ENCODE measurements around the gene ARHGDIG.

The ARHGDIG gene

DNA sequence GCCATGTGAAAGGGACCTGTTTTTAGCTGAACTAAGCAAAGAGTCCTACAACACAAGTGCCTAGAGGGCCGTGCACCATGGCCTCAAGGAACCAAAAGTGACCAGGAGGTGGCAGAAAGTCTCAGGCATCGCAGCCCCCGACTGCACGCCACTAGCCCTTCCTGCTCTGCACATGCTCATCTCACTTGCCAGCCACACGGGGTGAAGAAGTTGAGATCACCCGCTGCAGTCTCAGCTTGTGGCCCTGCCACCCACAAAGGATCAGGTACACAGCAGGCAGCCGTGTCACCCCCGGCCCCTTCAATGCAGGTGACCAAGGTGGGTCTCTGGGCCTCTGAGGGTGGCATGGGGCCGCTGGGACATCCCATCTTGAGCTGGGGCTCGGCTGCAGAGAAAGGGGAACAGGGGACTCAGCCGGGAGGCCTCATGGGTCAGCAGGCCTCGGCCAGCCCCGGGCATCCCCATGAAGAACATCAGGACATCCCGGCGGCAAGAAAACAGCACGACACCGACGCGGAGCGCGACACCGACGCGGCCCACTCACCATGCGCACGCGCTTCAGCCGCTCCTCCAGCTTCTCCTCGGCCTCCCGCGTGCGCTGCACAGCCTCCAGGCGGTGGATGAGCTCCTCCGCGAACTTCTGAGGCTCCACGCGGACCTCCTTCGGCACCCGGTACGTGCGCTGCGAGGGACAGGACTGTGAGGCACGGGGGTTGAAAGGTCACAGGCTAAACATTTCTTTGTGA, 23.5 kb downstream of the ARHGDIG start:
- ATAC-seq (ENCODE audit: insufficient read depth, low read depth) (no peak), DNase-seq (no peak)
- peaks cover 25% of the 10 kb centered on the region for H4K20me1 ChIP-seq (ENCODE audit: insufficient read depth, low read length)

DNA sequence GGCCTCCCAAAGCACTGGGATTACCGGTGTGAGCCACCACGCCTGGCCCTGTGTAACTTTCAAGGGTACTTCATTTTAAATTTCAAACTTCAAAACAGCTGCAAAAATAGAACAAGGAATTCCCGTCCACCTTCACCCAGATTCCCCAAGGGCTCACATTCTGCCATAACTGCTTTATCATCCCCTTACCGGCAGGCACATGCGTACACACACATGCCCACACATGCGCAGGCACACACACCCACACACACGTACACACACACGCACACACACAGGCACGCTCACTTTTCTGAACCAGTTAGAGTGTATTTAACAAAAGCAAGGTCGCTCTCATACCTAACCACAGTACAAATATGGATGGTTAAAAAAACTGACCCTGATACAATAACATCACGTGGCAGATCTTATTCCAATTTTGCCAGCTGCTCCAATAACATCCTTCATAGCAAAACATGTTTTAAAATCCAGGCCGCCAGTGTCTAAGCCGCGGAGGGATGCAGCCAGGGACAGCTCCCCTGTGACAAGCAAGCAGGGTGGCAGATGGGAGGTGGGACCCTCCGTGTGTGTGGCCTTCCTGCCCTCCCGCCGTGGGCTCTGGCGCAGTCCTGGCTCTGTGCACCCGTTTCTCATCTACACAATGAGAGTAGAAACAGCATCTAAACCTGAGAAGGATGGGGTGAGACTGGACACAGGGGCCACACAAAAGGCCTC, 25.7 kb downstream of the ARHGDIG start:
- Histone ChIP-seq H3K9ac (ENCODE audit: low read depth, low read length) (no peak overlapping the region), H3K9me3 (ENCODE audit: insufficient read depth, low read length, severe bottlenecking) (no peaks in the 10 kb centered on the region), H3K4me3 (ENCODE audit: low read depth in 1 of 2, low read length in 2 of 2) (no peak overlapping the region), H2AFZ (ENCODE audit: low read depth, low read length) (no peak overlapping the region), H3K4me2 (ENCODE audit: insufficient read depth, low read length) (no peak overlapping the region), H3K27me3 (ENCODE audit: insufficient read depth, low read length, poor library complexity) (no peaks in the 10 kb centered on the region), H3K79me2 (ENCODE audit: insufficient read depth, low read length) (peaks cover 6% of the 10 kb centered on the region; the same call in 1 of the 2 replicates), H4K20me1 (ENCODE audit: insufficient read depth, low read length) (peaks cover 37% of the 10 kb centered on the region), H3K4me1 (ENCODE audit: insufficient read depth, low read length) (no peaks in the 10 kb centered on the region), H3K27ac (ENCODE audit: low read length) (no peak overlapping the region), H3K36me3 (ENCODE audit: insufficient read depth, low read length) (peaks cover 71% of the 10 kb centered on the region)
- DNase-seq (no peak), ATAC-seq (ENCODE audit: insufficient read depth, low read depth) (no peak)
- TF ChIP-seq EZH2 (IDR thresholded peaks at IDR 0.05; ENCODE audit: borderline replicate concordance, low read depth, low read length, severe bottlenecking): no peak
- TF ChIP-seq, protein P1, sequence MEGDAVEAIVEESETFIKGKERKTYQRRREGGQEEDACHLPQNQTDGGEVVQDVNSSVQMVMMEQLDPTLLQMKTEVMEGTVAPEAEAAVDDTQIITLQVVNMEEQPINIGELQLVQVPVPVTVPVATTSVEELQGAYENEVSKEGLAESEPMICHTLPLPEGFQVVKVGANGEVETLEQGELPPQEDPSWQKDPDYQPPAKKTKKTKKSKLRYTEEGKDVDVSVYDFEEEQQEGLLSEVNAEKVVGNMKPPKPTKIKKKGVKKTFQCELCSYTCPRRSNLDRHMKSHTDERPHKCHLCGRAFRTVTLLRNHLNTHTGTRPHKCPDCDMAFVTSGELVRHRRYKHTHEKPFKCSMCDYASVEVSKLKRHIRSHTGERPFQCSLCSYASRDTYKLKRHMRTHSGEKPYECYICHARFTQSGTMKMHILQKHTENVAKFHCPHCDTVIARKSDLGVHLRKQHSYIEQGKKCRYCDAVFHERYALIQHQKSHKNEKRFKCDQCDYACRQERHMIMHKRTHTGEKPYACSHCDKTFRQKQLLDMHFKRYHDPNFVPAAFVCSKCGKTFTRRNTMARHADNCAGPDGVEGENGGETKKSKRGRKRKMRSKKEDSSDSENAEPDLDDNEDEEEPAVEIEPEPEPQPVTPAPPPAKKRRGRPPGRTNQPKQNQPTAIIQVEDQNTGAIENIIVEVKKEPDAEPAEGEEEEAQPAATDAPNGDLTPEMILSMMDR (IDR thresholded peaks at IDR 0.05; ENCODE audit: borderline replicate concordance, extremely low read depth, low read length, poor library complexity, severe bottlenecking): no peak

More for the DNA sequence above, 23.5 kb downstream of the ARHGDIG start:
- Histone ChIP-seq H3K27ac (ENCODE audit: low read length) (no peak overlapping the region), H3K4me1 (ENCODE audit: insufficient read depth, low read length) (no peaks in the 10 kb centered on the region), H3K36me3 (ENCODE audit: insufficient read depth, low read length) (peaks cover 66% of the 10 kb centered on the region), H3K9ac (ENCODE audit: low read depth, low read length) (no peak overlapping the region), H2AFZ (ENCODE audit: low read depth, low read length) (no peak overlapping the region), H3K79me2 (ENCODE audit: insufficient read depth, low read length) (peaks cover 4% of the 10 kb centered on the region; the same call in 1 of the 2 replicates), H3K4me3 (ENCODE audit: low read depth in 1 of 2, low read length in 2 of 2) (no peak overlapping the region), H3K27me3 (ENCODE audit: insufficient read depth, low read length, poor library complexity) (no peaks in the 10 kb centered on the region), H3K4me2 (ENCODE audit: insufficient read depth, low read length) (no peak overlapping the region), H3K9me3 (ENCODE audit: insufficient read depth, low read length, severe bottlenecking) (no peaks in the 10 kb centered on the region)
- TF ChIP-seq EZH2 (IDR thresholded peaks at IDR 0.05; ENCODE audit: borderline replicate concordance, low read depth, low read length, severe bottlenecking): no peak
- TF ChIP-seq, protein P1 (IDR thresholded peaks at IDR 0.05; ENCODE audit: borderline replicate concordance, extremely low read depth, low read length, poor library complexity, severe bottlenecking): no peak

DNA sequence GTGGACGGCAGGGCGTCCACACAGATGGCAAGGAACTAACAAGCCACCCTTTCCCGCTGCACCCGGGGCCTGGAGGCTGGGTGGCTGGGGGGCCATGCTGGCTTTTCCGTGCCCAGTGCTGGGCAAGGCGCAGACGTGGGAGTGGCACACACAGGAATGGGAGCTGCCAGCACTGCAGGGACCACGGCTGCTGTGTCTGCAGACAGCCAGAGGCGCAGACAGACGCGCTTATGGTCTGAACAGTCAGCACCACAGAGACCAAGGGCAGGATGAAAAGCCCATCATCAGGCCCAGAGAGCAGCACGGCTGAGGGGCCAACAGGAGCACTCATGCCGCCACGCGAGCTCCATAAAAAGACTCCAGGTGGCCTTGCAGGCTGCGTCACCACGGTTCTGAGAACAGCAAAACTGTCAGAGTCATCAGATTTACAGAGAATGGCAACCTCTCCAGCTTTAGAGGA, 26.6 kb downstream of the ARHGDIG start:
- DNase-seq: no peak
- Histone ChIP-seq H3K36me3 (ENCODE audit: insufficient read depth, low read length) (peaks cover 74% of the 10 kb centered on the region), H3K4me1 (ENCODE audit: insufficient read depth, low read length) (no peaks in the 10 kb centered on the region), H3K79me2 (ENCODE audit: insufficient read depth, low read length) (peaks cover 8% of the 10 kb centered on the region; the same call in 1 of the 2 replicates), H4K20me1 (ENCODE audit: insufficient read depth, low read length) (peaks cover 37% of the 10 kb centered on the region), H3K27me3 (ENCODE audit: insufficient read depth, low read length, poor library complexity) (no peaks in the 10 kb centered on the region), H3K9ac (ENCODE audit: low read depth, low read length) (no peak overlapping the region), H2AFZ (ENCODE audit: low read depth, low read length) (no peak overlapping the region), H3K9me3 (ENCODE audit: insufficient read depth, low read length, severe bottlenecking) (no peaks in the 10 kb centered on the region), H3K4me3 (ENCODE audit: low read depth in 1 of 2, low read length in 2 of 2) (no peak overlapping the region), H3K27ac (ENCODE audit: low read length) (no peak overlapping the region), H3K4me2 (ENCODE audit: insufficient read depth, low read length) (no peak overlapping the region)
- ATAC-seq (ENCODE audit: insufficient read depth, low read depth): no peak
- no peak for TF ChIP-seq EZH2 (IDR thresholded peaks at IDR 0.05; ENCODE audit: borderline replicate concordance, low read depth, low read length, severe bottlenecking)
- TF ChIP-seq, protein P1 (IDR thresholded peaks at IDR 0.05; ENCODE audit: borderline replicate concordance, extremely low read depth, low read length, poor library complexity, severe bottlenecking): no peak

Data from DND-41 (cell line).